ENCODE data around the gene ACER2.

DNA sequence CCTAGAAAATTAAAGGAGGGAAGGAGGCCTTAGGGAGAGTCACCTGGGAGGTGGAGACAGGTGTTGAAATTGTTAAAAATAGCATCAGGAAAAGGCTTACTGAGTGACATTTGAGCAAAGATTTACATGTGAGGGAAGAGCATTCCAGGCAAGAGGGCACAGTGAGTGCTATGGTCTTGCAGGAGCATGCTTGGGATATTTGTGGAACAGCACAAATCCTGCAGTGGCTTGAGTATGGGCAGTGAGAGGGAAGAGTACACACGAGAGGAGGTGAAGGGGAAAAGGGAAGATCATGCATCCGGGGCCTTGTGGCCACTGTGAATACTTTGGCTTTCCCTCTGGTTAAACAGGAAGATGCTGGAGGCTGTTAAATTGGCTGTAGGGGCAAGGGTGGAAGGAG is 36.6 kb downstream of the ACER2 start:
- TF ChIP-seq, protein P1, sequence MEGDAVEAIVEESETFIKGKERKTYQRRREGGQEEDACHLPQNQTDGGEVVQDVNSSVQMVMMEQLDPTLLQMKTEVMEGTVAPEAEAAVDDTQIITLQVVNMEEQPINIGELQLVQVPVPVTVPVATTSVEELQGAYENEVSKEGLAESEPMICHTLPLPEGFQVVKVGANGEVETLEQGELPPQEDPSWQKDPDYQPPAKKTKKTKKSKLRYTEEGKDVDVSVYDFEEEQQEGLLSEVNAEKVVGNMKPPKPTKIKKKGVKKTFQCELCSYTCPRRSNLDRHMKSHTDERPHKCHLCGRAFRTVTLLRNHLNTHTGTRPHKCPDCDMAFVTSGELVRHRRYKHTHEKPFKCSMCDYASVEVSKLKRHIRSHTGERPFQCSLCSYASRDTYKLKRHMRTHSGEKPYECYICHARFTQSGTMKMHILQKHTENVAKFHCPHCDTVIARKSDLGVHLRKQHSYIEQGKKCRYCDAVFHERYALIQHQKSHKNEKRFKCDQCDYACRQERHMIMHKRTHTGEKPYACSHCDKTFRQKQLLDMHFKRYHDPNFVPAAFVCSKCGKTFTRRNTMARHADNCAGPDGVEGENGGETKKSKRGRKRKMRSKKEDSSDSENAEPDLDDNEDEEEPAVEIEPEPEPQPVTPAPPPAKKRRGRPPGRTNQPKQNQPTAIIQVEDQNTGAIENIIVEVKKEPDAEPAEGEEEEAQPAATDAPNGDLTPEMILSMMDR (IDR thresholded peaks at IDR 0.05; ENCODE audit: low read depth, low read length, poor library complexity, severe bottlenecking) = no peak
- TF ChIP-seq EZH2phosphoT487 (IDR thresholded peaks at IDR 0.05; ENCODE audit: borderline replicate concordance, low read length) = no peak

All from DOHH2 (cell line).